Hepatocyte (in vitro differentiated cells): ENCODE results near the gene ZFYVE28. TPM values are rescaled to one million over a fixed set of nuclear protein-coding genes. Genes with fewer than 3 reads are reported as not detected.

ENCODE experiments used
- DNase-seq: peaks from one replicate; pipeline ENCODE4 v3.0.0-alpha.2; 2016; ENCODE audit warnings: low spot score
- H2AFZ ChIP-seq: fragments of 200-600 bp; sonication (generic); 2 replicates; pipeline ENCODE4 v1.6.0; 2016; ENCODE audit warnings: antibody characterized with exemption, mild to moderate bottlenecking
- H3K27ac ChIP-seq: fragments of 200-600 bp; sonication (generic); 2 replicates; pipeline ENCODE4 v1.5.1; 2016; ENCODE audit warnings: mild to moderate bottlenecking
- H3K27me3 ChIP-seq: fragments of 200-600 bp; sonication (generic); 2 replicates; pipeline ENCODE4 v1.6.1; 2016
- H3K36me3 ChIP-seq: fragments of 200-600 bp; sonication (generic); replicated peaks from 2 replicates; pipeline ENCODE4 v1.5.1; 2016; ENCODE audit warnings: low read depth; ENCODE audit not compliant: insufficient read depth
- H3K4me1 ChIP-seq: fragments of 200-600 bp; sonication (generic); 2 replicates; pipeline ENCODE4 v1.5.1; 2016; ENCODE audit warnings: mild to moderate bottlenecking, moderate library complexity; ENCODE audit not compliant: insufficient read depth
- H3K4me2 ChIP-seq: fragments of 200-600 bp; sonication (generic); 2 replicates; pipeline ENCODE4 v1.6.0; 2016
- H3K4me3 ChIP-seq: fragments of 200-600 bp; sonication (generic); 2 replicates; pipeline ENCODE4 v1.5.1; 2016; ENCODE audit warnings: mild to moderate bottlenecking
- H3K79me2 ChIP-seq: fragments of 200-600 bp; sonication (generic); 2 replicates; pipeline ENCODE4 v1.6.0; 2017; ENCODE audit warnings: mild to moderate bottlenecking
- H3K9me2 ChIP-seq: fragments of 200-600 bp; sonication (generic); replicated peaks from 2 replicates; pipeline ENCODE4 v1.6.0; 2017; ENCODE audit warnings: mild to moderate bottlenecking; ENCODE audit not compliant: insufficient read depth
- H3K9me3 ChIP-seq: fragments of 200-600 bp; sonication (generic); 2 replicates; pipeline ENCODE4 v1.5.1; 2016; ENCODE audit warnings: low read depth, mild to moderate bottlenecking
- H4K20me1 ChIP-seq: fragments of 200-600 bp; sonication (generic); 2 replicates; pipeline ENCODE4 v1.6.0; 2016; ENCODE audit warnings: mild to moderate bottlenecking; ENCODE audit not compliant: insufficient read depth, poor library complexity, severe bottlenecking
- EZH2 ChIP-seq: fragments of 200-600 bp; sonication (generic); IDR thresholded peaks from 2 replicates; pipeline ENCODE4 v1.6.1; 2016; ENCODE audit warnings: antibody characterized with exemption, mild to moderate bottlenecking, borderline replicate concordance
- EZH2phosphoT487 ChIP-seq: fragments of 200-600 bp; sonication (generic); IDR thresholded peaks from one replicate; pipeline ENCODE4 v1.6.1; 2018; ENCODE audit warnings: antibody characterized with exemption, mild to moderate bottlenecking, low read depth, moderate library complexity; ENCODE audit not compliant: unreplicated experiment, severe bottlenecking
- WGBS: methylation state at CpG from one replicate; pipeline ENCODE4 v1.1.6; 2016; ENCODE audit warnings: low lambda C conversion rate; ENCODE audit errors: missing lambda C conversion rate; 5-methylcytosine and 5-hydroxymethylcytosine counted together
- polyA plus RNA-seq: library from polyadenylated mRNA; unstranded; fragments of >200 nt; fragmentation: Nextera tagmentation; extraction: Ambion mirVana; gene quantifications from 2 replicates; pipeline ENCODE4 v1.2.1, GENCODE V29; 2016
- total RNA-seq: library from RNA; depleted of rRNA; stranded (reverse); fragments of >200 nt; gene quantifications from 2 replicates; pipeline ENCODE4 v1.2.3, GENCODE V29; 2014
- TF ChIP-seq, protein P1 (sequence below): fragments of 200-600 bp; sonication (generic); IDR thresholded peaks from 2 replicates; pipeline ENCODE4 v1.5.1; 2016; ENCODE audit warnings: antibody characterized with exemption, mild to moderate bottlenecking; ENCODE audit not compliant: poor library complexity

Gene ZFYVE28
- total and polyA plus RNA-seq, 2 experiments from 2014 or later = 2.2 to 3.4 TPM

DNA sequence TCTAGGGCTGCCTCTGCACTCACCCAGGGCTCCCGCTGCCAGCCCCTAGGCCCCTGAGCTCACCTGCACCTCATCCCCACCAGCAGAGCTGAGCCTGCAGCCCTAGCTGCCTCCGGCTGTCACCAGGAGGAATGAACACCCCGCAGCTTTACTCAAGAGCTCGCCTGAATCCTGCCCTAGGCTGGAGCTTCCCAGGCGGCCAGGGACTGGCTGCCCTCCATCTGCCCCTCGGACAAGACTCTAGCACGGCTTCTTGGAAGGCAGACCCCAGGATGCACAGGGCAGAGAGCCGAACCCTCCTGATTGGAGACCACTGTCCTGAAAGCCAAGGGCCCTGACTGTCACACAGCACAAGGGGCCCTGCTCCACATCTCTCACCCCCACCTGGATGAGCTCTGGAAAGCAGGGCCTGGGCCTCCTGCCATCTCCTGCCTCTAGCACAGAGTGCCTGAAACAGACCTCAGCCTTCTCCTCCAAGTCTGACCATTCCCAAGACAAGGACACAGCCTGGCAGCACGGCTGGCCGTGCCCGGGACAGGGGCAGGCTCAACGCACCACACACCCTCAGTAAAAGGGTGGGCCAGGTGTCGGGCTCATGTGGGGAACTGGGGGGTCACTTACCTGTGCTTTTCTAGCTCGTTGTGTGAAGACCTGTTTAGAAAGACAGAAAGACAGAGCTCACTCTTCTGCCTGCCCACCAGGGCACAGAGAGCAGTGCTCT is 160.9 kb downstream of the ZFYVE28 start:
- Histone ChIP-seq H3K27me3 (no peaks in the 10 kb centered on the region), H3K27ac (no peak overlapping the region), H3K9me2 (no peaks in the 10 kb centered on the region), H3K9me3 (no peaks in the 10 kb centered on the region), H2AFZ (no peak overlapping the region), H3K36me3 (no peaks in the 10 kb centered on the region), H4K20me1 (peaks cover 87% of the 10 kb centered on the region), H3K79me2 (peaks cover 61% of the 10 kb centered on the region), H3K4me1 (peaks cover 19% of the 10 kb centered on the region), H3K4me2 (no peak overlapping the region), H3K4me3 (no peak overlapping the region)
- no peak for DNase-seq
- TF ChIP-seq, protein P1, sequence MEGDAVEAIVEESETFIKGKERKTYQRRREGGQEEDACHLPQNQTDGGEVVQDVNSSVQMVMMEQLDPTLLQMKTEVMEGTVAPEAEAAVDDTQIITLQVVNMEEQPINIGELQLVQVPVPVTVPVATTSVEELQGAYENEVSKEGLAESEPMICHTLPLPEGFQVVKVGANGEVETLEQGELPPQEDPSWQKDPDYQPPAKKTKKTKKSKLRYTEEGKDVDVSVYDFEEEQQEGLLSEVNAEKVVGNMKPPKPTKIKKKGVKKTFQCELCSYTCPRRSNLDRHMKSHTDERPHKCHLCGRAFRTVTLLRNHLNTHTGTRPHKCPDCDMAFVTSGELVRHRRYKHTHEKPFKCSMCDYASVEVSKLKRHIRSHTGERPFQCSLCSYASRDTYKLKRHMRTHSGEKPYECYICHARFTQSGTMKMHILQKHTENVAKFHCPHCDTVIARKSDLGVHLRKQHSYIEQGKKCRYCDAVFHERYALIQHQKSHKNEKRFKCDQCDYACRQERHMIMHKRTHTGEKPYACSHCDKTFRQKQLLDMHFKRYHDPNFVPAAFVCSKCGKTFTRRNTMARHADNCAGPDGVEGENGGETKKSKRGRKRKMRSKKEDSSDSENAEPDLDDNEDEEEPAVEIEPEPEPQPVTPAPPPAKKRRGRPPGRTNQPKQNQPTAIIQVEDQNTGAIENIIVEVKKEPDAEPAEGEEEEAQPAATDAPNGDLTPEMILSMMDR = no peak
- TF ChIP-seq EZH2 = no peak
- TF ChIP-seq EZH2phosphoT487 = no peak
- WGBS = 92% methylated on average over 14 of the region's 14 CpGs

DNA sequence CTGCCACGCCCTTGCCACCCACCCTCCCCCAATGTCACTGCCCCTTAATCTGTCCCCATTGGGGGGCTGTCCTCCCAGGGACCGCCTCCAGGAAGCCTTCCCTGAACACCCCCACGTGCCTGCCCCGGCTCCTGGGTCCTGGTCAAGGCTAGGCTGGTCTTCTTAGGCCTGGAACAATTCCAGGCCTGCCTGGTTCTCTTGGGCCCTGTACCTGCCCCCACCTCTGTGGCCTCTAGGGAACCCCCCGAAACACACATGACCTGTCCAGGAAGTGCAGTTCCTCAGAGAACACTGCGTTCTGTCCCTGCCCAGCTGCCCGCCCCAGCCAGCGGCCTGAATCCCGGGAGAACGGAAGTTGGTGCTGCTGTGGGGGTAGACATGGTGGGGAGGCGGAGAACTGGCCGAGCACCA is 161.7 kb downstream of the ZFYVE28 start:
- Histone ChIP-seq H3K4me2 (no peak overlapping the region), H3K27ac (no peak overlapping the region), H3K4me1 (peaks cover 19% of the 10 kb centered on the region), H3K79me2 (peaks cover 61% of the 10 kb centered on the region), H3K9me3 (no peaks in the 10 kb centered on the region), H3K9me2 (no peaks in the 10 kb centered on the region), H3K4me3 (no peak overlapping the region), H2AFZ (no peak overlapping the region), H3K27me3 (no peaks in the 10 kb centered on the region), H4K20me1 (peaks cover 95% of the 10 kb centered on the region), H3K36me3 (no peaks in the 10 kb centered on the region)
- no peak for DNase-seq
- TF ChIP-seq EZH2 (no peak), EZH2phosphoT487 (no peak)
- TF ChIP-seq, protein P1 = no peak
- WGBS = 92% methylated on average over 10 of the region's 12 CpGs

DNA sequence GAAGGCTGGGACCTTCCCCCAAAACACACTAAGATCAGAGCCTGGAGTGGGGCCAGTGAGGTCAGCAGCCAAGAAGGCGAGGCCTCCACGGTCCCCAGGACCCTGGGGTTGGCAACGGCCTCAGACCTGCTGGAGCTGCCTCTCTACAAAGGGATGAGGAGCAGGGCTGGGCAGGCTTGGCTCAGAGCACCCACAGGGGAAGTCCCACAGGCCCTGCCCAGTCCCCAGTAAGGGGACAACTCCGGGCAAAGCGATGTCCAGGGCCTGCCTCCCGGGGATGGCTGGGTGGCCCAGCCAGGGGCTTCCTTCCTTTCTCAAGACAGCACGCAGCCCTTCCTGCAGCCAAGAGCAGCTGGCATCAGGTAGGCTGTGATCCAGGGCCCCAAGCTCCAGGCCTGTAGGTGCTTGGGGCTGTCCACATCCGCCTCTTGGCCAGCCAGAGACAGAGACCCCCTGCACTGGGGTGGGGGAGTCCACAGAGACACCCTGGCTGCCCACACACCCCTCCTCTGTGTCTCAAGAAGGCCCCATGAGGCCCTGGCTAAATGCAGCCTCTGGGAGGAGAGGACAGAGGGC is 162.2 kb downstream of the ZFYVE28 start:
- Histone ChIP-seq H3K4me3 (no peak overlapping the region), H3K9me2 (no peaks in the 10 kb centered on the region), H3K79me2 (peaks cover 58% of the 10 kb centered on the region), H3K36me3 (no peaks in the 10 kb centered on the region), H3K9me3 (no peaks in the 10 kb centered on the region), H3K4me2 (no peak overlapping the region), H4K20me1 (peaks cover 95% of the 10 kb centered on the region), H3K27me3 (no peaks in the 10 kb centered on the region), H3K27ac (no peak overlapping the region), H3K4me1 (peaks cover 19% of the 10 kb centered on the region), H2AFZ (no peak overlapping the region)
- TF ChIP-seq, protein P1 = no peak
- TF ChIP-seq EZH2 = no peak
- 93% methylated on average over 7 of the region's 8 CpGs for WGBS
- DNase-seq = no peak
